GM19193 (cell line): ENCODE data around the gene ELF5.

ENCODE experiments used
- POLR2A ChIP-seq: IDR thresholded peaks from 4 replicates; pipeline ENCODE4 v1.6.1; 2011; ENCODE audit not compliant: insufficient read depth, insufficient read length; ENCODE audit errors: extremely low read depth

The ELF5 gene

GRCh38 chr11:34529643-34530042 is 16.0 kb upstream of the ELF5 start:
- no peak for TF ChIP-seq POLR2A

- TF ChIP-seq POLR2A: no peak
These were observed 14.5 kb upstream of the ELF5 start for GRCh38 chr11:34528072-34528471.

- TF ChIP-seq POLR2A: no peak
These were observed 12.5 kb upstream of the ELF5 start for GRCh38 chr11:34525888-34526657.

- no peak for TF ChIP-seq POLR2A
These were observed 11.5 kb upstream of the ELF5 start for GRCh38 chr11:34525098-34525497.

GRCh38 chr11:34524696-34525095 is 11.1 kb upstream of the ELF5 start:
- no peak for TF ChIP-seq POLR2A

GRCh38 chr11:34523053-34523452 is 9.5 kb upstream of the ELF5 start:
- no peak for TF ChIP-seq POLR2A

- no peak for TF ChIP-seq POLR2A
These were observed 8.6 kb upstream of the ELF5 start for GRCh38 chr11:34522188-34522587.

GRCh38 chr11:34521265-34521664 is 7.7 kb upstream of the ELF5 start:
- TF ChIP-seq POLR2A: no peak

- no peak for TF ChIP-seq POLR2A
These were observed 6.1 kb upstream of the ELF5 start for GRCh38 chr11:34519595-34520235.

- no peak for TF ChIP-seq POLR2A
These were observed 2.9 kb upstream of the ELF5 start for GRCh38 chr11:34516247-34517040.

GRCh38 chr11:34514597-34514996 is 1.0 kb upstream of the ELF5 start:
- no peak for TF ChIP-seq POLR2A

- no peak for TF ChIP-seq POLR2A
These were observed 533 bp downstream of the ELF5 start for GRCh38 chr11:34512840-34513681.

- no peak for TF ChIP-seq POLR2A
These were observed 2.9 kb downstream of the ELF5 start for GRCh38 chr11:34510673-34511072.

- TF ChIP-seq POLR2A: no peak
These were observed 3.4 kb downstream of the ELF5 start for GRCh38 chr11:34510218-34510617.
